ENCODE results near the gene DCBLD2. TPM values are rescaled to one million over a fixed set of nuclear protein-coding genes. Genes with fewer than 3 reads are reported as not detected.

The DCBLD2 gene
- total RNA-seq, 1 donor from 2014 or later, result 36.5 TPM

DNA sequence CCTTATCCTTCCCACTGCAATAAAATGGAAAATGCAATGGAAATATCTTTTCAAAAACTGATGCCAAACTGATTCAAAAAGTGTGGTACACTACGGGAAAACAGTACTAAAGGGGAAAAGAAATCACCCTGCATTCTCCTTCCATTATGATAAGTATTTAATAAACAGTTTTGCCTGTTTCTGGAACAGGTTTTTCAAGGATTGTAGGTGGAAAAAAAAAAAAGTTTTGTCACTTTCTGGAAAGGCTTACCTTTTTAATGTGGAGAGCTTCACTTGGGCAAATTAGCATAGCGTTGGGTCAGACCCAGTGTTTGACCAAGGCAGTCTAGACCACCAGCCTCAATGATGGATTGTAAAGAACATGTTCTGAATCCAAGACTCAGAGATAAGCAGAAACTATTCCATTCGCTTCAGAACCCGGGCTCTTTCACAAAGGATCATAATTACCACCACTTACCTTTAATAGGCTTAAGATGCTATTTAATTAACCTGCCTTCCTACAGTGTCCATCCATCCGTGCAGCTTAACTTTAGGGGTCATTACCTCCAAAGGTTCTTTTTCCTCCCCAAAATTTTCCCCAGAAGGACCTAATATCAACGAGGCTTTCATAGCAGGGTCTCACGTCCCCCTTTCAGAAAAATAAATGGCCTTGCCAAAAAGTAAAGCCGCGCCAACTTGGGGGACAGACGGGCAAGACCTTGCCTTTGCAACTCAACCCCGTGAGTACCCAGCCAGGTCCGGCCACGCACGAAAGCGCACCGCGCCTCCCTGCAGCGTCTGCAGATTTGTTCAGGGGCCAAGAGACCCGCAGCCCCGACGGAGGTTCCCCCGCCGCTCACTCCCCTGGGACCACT lies 1.0 kb downstream of the DCBLD2 start:
- Histone ChIP-seq H3K4me1 (peaks cover 34% of the 10 kb centered on the region), H3K27ac (peak overlapping the region; percentile 85), H3K4me3 (peak overlapping the region; percentile 82), H3K36me3 (no peaks in the 10 kb centered on the region), H3K27me3 (ENCODE audit: low read depth) (no peaks in the 10 kb centered on the region), H3K9me3 (no peaks in the 10 kb centered on the region)
- DNase-seq (no peak), ATAC-seq (no peak)
- TF ChIP-seq, protein P1, sequence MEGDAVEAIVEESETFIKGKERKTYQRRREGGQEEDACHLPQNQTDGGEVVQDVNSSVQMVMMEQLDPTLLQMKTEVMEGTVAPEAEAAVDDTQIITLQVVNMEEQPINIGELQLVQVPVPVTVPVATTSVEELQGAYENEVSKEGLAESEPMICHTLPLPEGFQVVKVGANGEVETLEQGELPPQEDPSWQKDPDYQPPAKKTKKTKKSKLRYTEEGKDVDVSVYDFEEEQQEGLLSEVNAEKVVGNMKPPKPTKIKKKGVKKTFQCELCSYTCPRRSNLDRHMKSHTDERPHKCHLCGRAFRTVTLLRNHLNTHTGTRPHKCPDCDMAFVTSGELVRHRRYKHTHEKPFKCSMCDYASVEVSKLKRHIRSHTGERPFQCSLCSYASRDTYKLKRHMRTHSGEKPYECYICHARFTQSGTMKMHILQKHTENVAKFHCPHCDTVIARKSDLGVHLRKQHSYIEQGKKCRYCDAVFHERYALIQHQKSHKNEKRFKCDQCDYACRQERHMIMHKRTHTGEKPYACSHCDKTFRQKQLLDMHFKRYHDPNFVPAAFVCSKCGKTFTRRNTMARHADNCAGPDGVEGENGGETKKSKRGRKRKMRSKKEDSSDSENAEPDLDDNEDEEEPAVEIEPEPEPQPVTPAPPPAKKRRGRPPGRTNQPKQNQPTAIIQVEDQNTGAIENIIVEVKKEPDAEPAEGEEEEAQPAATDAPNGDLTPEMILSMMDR (IDR thresholded peaks at IDR 0.05), result no peak
- intact Hi-C loops (cut with DNase I), result no loop called here

DNA sequence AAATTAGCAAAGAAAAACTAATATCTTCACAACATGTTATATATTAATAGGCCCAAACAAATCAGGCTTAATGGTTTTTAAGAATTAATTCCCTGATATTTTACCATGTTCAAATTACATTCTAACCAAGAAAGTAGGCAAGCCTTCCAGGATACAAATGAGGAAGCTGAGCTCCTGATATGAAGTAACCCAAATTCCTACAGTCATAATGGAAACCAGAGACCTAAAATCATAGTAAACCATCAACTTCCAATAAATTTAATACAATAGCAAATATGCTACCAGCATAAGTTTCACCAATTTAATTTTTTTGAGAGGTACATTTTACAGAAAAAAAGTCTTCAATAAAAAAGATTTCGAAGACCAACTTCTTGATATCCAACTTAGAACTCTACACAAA lies 3.8 kb downstream of the DCBLD2 start:
- TF ChIP-seq, protein P1 (IDR thresholded peaks at IDR 0.05), result no peak
- Histone ChIP-seq H3K27ac (no peak overlapping the region), H3K4me1 (peaks cover 34% of the 10 kb centered on the region), H3K27me3 (ENCODE audit: low read depth) (no peaks in the 10 kb centered on the region), H3K9me3 (no peaks in the 10 kb centered on the region), H3K4me3 (no peak overlapping the region), H3K36me3 (no peaks in the 10 kb centered on the region)
- no peak for DNase-seq
- ATAC-seq, result no peak
- intact Hi-C loops (cut with DNase I), result no loop called here

DNA sequence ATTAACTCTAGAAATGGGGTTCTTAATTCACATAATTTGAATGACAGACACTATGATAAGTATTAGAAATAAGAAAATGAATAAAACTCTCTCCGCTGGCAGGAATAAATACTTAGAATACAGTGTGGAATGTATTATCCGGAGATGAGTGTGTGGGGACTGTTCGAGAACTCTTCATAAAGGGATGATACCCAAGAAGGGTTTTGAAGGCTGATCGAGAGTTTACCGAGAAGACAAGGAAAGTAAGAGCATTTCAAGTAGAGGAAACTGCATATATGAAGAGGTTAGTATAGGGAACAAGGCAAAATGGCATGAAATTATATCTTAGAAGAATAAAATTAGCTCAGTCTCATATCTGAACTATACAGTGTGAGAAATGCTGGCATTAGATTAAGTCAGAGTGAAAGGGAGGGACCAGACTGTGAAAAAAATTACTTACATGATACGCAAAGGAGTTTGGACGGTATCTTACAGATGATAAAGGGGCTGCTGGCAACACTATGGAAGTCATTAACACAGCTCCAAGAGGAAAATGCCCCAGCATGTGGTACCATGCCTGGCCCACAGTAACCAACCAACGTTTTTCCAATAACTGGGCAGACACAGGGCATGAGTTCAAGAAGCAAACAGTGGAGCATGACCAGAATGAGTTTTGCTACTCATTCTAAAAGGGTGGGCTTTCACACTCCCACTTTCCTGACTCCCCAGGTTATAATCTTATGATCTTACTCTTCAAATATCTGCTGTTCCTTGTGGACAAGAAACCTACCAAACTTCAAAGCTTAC lies 6.5 kb downstream of the DCBLD2 start:
- Histone ChIP-seq H3K27ac (no peak overlapping the region), H3K27me3 (ENCODE audit: low read depth) (no peaks in the 10 kb centered on the region), H3K36me3 (no peaks in the 10 kb centered on the region), H3K4me1 (peaks cover 27% of the 10 kb centered on the region), H3K9me3 (no peaks in the 10 kb centered on the region), H3K4me3 (no peak overlapping the region)
- DNase-seq, result no peak
- intact Hi-C loops (cut with DNase I), result no loop called here
- ATAC-seq, result no peak
- TF ChIP-seq, protein P1 (IDR thresholded peaks at IDR 0.05), result no peak

DNA sequence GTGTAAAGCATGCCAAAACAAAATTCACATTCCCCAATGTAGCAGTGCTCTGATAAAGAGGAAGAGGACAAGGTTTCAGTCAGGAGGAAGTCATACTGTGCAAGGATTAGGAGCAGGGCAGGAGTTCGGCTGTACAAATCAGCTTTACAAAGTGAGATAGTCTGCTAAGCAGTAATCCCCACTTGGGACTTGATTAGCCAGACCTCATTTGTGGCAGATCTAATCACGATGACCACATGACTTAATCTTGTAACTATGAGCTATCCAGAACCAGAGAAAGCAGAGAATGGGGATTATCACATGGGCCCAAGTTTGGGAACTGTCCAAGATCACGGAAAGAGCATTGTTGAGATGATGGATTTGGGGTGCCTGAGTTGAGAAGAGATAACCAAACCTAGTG lies 7.8 kb downstream of the DCBLD2 start:
- no peak for DNase-seq
- peaks cover 15% of the 10 kb centered on the region for H3K4me1 ChIP-seq
- ATAC-seq, result peak in 1 of 2 donors; percentile 19
- no peaks in the 10 kb centered on the region for H3K27me3 ChIP-seq (ENCODE audit: low read depth)
- H3K36me3 ChIP-seq, result no peaks in the 10 kb centered on the region
- no peak overlapping the region for H3K27ac ChIP-seq
- TF ChIP-seq, protein P1 (IDR thresholded peaks at IDR 0.05), result no peak
- no peak overlapping the region for H3K4me3 ChIP-seq
- no peaks in the 10 kb centered on the region for H3K9me3 ChIP-seq
- intact Hi-C loops (cut with DNase I), result no loop called here

DNA sequence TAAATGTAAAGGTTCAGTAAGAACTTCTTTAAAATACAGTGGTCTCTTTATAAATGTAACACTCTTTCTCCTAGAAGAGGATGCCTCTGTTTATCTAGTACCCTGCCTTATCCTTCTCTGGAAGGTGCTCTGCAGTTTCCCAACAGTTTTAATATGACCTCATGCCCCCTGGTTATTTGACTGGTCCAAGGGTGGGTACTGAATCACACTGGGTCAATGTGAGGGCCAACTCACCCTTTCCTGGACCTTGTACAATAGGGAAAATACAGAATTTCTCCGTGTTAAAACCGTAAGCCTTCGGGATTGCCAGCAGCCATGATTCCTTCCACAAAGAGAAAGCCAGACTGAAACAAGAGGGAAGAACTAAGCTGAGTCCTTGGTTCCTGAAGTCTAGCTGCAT lies 9.2 kb downstream of the DCBLD2 start:
- Histone ChIP-seq H3K4me1 (peaks cover 7% of the 10 kb centered on the region), H3K36me3 (no peaks in the 10 kb centered on the region), H3K27ac (no peak overlapping the region), H3K9me3 (no peaks in the 10 kb centered on the region), H3K4me3 (no peak overlapping the region), H3K27me3 (ENCODE audit: low read depth) (no peaks in the 10 kb centered on the region)
- intact Hi-C loops (cut with DNase I), result no loop called here
- no peak for ATAC-seq
- TF ChIP-seq, protein P1 (IDR thresholded peaks at IDR 0.05), result no peak
- DNase-seq, result no peak

All from lower lobe of right lung (tissue), 2 donors.